Liver (tissue), 9 donors: Measurements from ENCODE around the gene RAB5A. TPM values are rescaled to one million over a fixed set of nuclear protein-coding genes. Genes with fewer than 3 reads are reported as not detected.

Source experiments
- DNase-seq: peaks from one replicate; pipeline ENCODE4 v3.0.0-alpha.2; 2017; ENCODE audit warnings: low spot score
- H3K27ac ChIP-seq, 2 donors: one replicate each; pipeline ENCODE4 v1.7.0; 2013; ENCODE audit warnings: inconsistent platforms in 2 of 2, low read length in 2 of 2, control low read depth in 1 of 2, low read depth in 1 of 2, mild to moderate bottlenecking in 1 of 2
- H3K27me3 ChIP-seq, 4 donors: one replicate each; pipeline versions ENCODE4 v1.6.1 to v1.7.0; 2013; ENCODE audit warnings: low read length in 3 of 4, inconsistent platforms in 1 of 4, mild to moderate bottlenecking in 1 of 4, moderate library complexity in 1 of 4; ENCODE audit not compliant: control insufficient read depth in 4 of 4, insufficient read depth in 4 of 4
- H3K36me3 ChIP-seq, 4 donors: one replicate each; pipeline versions ENCODE4 v1.6.1 to v1.7.0; 2013; ENCODE audit warnings: low read length in 3 of 4, mild to moderate bottlenecking in 3 of 4, low read depth in 1 of 4, moderate library complexity in 1 of 4; ENCODE audit not compliant: control insufficient read depth in 4 of 4, insufficient read depth in 3 of 4
- H3K4me1 ChIP-seq, 4 donors: one replicate each; pipeline versions ENCODE4 v1.6.1 to v1.7.0; 2013; ENCODE audit warnings: low read length in 3 of 4, mild to moderate bottlenecking in 3 of 4, moderate library complexity in 1 of 4; ENCODE audit not compliant: control insufficient read depth in 4 of 4, insufficient read depth in 4 of 4
- H3K4me3 ChIP-seq, 3 donors: one replicate each; pipeline versions ENCODE4 v1.6.1 to v1.7.0; 2013; ENCODE audit warnings: low read length in 3 of 3, control low read depth in 1 of 3, low read depth in 1 of 3, mild to moderate bottlenecking in 1 of 3
- H3K9ac ChIP-seq, 2 donors: one replicate each; pipeline ENCODE4 v1.7.0; 2013; ENCODE audit warnings: low read length in 2 of 2, mild to moderate bottlenecking in 2 of 2, moderate library complexity in 2 of 2, control low read depth in 1 of 2, low read depth in 1 of 2
- H3K9me3 ChIP-seq, 4 donors: one replicate each; pipeline versions ENCODE4 v1.6.1 to v1.7.0; 2013; ENCODE audit warnings: low read length in 3 of 4; ENCODE audit not compliant: control insufficient read depth in 4 of 4
- EGR1 ChIP-seq, 2 donors: IDR thresholded peaks; 2 replicates each; pipeline ENCODE4 v1.6.1; 2016 to 2018; ENCODE audit warnings: antibody characterized with exemption in 2 of 2, low read depth in 2 of 2
- FOXA1 ChIP-seq: IDR thresholded peaks from 2 replicates; pipeline ENCODE4 v1.6.1; 2016; ENCODE audit warnings: antibody characterized with exemption
- FOXA2 ChIP-seq: IDR thresholded peaks from 2 replicates; pipeline ENCODE4 v1.6.1; 2016; ENCODE audit warnings: antibody characterized with exemption
- GABPA ChIP-seq, 2 donors: IDR thresholded peaks in 1 of 2; conservative IDR thresholded peaks in 1 of 2; 2 replicates each; pipeline ENCODE4 v1.6.1; 2016; ENCODE audit warnings: antibody characterized with exemption in 2 of 2, mild to moderate bottlenecking in 1 of 2, moderate library complexity in 1 of 2
- HNF4A ChIP-seq, 2 donors: conservative IDR thresholded peaks; 2 replicates each; pipeline ENCODE4 v1.6.1; 2016; ENCODE audit warnings: antibody characterized with exemption in 2 of 2, mild to moderate bottlenecking in 2 of 2
- HNF4G ChIP-seq: IDR thresholded peaks from 2 replicates; pipeline ENCODE4 v1.6.1; 2016; ENCODE audit warnings: antibody characterized with exemption
- JUND ChIP-seq, 2 donors: IDR thresholded peaks; 2 replicates each; pipeline ENCODE4 v1.6.1; 2016; ENCODE audit warnings: antibody characterized with exemption in 2 of 2
- MAX ChIP-seq: IDR thresholded peaks from 2 replicates; pipeline ENCODE4 v1.6.1; 2016; ENCODE audit warnings: antibody characterized with exemption
- NR2F2 ChIP-seq: IDR thresholded peaks from 2 replicates; pipeline ENCODE4 v1.6.1; 2016; ENCODE audit warnings: antibody characterized with exemption
- RAD21 ChIP-seq, 2 donors: IDR thresholded peaks; 2 replicates each; pipeline ENCODE4 v1.6.1; 2016; ENCODE audit warnings: antibody characterized with exemption in 2 of 2, mild to moderate bottlenecking in 2 of 2
- REST ChIP-seq: IDR thresholded peaks from 2 replicates; pipeline ENCODE4 v1.6.1; 2016; ENCODE audit warnings: antibody characterized with exemption, mild to moderate bottlenecking
- RXRA ChIP-seq, 2 donors: IDR thresholded peaks; 2 replicates each; pipeline ENCODE4 v1.6.1; 2017 to 2018; ENCODE audit warnings: antibody characterized with exemption in 2 of 2, mild to moderate bottlenecking in 1 of 2
- SP1 ChIP-seq: IDR thresholded peaks from 2 replicates; pipeline ENCODE4 v1.6.1; 2018; ENCODE audit warnings: antibody characterized with exemption, mild to moderate bottlenecking
- TAF1 ChIP-seq: conservative IDR thresholded peaks from 2 replicates; pipeline ENCODE4 v1.6.1; 2016; ENCODE audit warnings: antibody characterized with exemption, mild to moderate bottlenecking
- YY1 ChIP-seq: IDR thresholded peaks from 2 replicates; pipeline ENCODE4 v1.6.1; 2016; ENCODE audit warnings: antibody characterized with exemption, mild to moderate bottlenecking
- WGBS: extraction: QIAGEN DNeasy Blood & Tissue Kit; methylation state at CpG from one replicate; pipeline ENCODE4 v1.1.7; 2013; 5-methylcytosine and 5-hydroxymethylcytosine counted together
- polyA plus RNA-seq, 2 donors: library from polyadenylated mRNA; stranded (reverse) in 1 of 2; unstranded in 1 of 2; fragments of 200-250 nt in 1 of 2; fragments of >200 nt in 1 of 2; fragmentation: Nextera tagmentation in 1 of 2; extraction: Ambion mirVana in 1 of 2; gene quantifications; one replicate each; pipeline versions ENCODE4 v1.2.1 to v1.2.3, GENCODE V29; 2013 to 2015
- total RNA-seq, 2 donors: library from RNA; depleted of rRNA; stranded (reverse); fragments of >200 nt; gene quantifications; one replicate each; pipeline ENCODE4 v1.2.3, GENCODE V29; 2014
- TF ChIP-seq, protein P1 (sequence below): IDR thresholded peaks from 2 replicates; pipeline ENCODE4 v1.6.1; 2016; ENCODE audit warnings: antibody characterized with exemption
- TF ChIP-seq, protein P2 (sequence below): fragments of 150-350 bp; IDR thresholded peaks from 2 replicates; pipeline ENCODE4 v1.5.1; 2017; ENCODE audit warnings: improper control_type of control experiment, low read depth, low read length; ENCODE audit not compliant: missing input control
- TF ChIP-seq, protein P3 (sequence below): IDR thresholded peaks from 2 replicates; pipeline ENCODE4 v1.6.1; 2016; ENCODE audit warnings: antibody characterized with exemption
- donor health status: healthy.
- donor health status: healthy.
- donor health status: healthy.
- donor health status: healthy.
- donor health status: healthy.

RAB5A gene
- total and polyA plus RNA-seq, 4 donors, result 15.2 to 37.9 (median 25.9) TPM

GRCh38 chr3:19898721-19899120 lies 48.2 kb upstream of the RAB5A start:
- Histone ChIP-seq H3K4me1 (peaks cover 4 to 28% (median 24%) of the 10 kb centered on the region in 4 donors), H3K4me3 (no peak overlapping the region), H3K9me3 (no peaks in the 10 kb centered on the region), H3K36me3 (no peaks in the 10 kb centered on the region), H3K27me3 (no peaks in the 10 kb centered on the region), H3K27ac (no peak overlapping the region), H3K9ac (no peak overlapping the region)
- WGBS, result 34% methylated on average over 2 of the region's 2 CpGs
- DNase-seq, result no peak
- TF ChIP-seq RXRA (IDR thresholded peaks at IDR 0.05), result no peak
- TF ChIP-seq TAF1, result no peak
- no peak for TF ChIP-seq FOXA2
- no peak for TF ChIP-seq FOXA1
- TF ChIP-seq HNF4G, result no peak
- no peak for TF ChIP-seq JUND (IDR thresholded peaks at IDR 0.05)
- no peak for TF ChIP-seq HNF4A (conservative IDR thresholded peaks at IDR 0.05)
- TF ChIP-seq, protein P1, sequence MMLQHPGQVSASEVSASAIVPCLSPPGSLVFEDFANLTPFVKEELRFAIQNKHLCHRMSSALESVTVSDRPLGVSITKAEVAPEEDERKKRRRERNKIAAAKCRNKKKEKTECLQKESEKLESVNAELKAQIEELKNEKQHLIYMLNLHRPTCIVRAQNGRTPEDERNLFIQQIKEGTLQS, result no peak
- TF ChIP-seq, protein P2, sequence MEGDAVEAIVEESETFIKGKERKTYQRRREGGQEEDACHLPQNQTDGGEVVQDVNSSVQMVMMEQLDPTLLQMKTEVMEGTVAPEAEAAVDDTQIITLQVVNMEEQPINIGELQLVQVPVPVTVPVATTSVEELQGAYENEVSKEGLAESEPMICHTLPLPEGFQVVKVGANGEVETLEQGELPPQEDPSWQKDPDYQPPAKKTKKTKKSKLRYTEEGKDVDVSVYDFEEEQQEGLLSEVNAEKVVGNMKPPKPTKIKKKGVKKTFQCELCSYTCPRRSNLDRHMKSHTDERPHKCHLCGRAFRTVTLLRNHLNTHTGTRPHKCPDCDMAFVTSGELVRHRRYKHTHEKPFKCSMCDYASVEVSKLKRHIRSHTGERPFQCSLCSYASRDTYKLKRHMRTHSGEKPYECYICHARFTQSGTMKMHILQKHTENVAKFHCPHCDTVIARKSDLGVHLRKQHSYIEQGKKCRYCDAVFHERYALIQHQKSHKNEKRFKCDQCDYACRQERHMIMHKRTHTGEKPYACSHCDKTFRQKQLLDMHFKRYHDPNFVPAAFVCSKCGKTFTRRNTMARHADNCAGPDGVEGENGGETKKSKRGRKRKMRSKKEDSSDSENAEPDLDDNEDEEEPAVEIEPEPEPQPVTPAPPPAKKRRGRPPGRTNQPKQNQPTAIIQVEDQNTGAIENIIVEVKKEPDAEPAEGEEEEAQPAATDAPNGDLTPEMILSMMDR, result no peak
- no peak for TF ChIP-seq MAX
- TF ChIP-seq SP1, result no peak
- TF ChIP-seq RAD21 (IDR thresholded peaks at IDR 0.05), result no peak
- no peak for TF ChIP-seq REST
- no peak for TF ChIP-seq YY1
- no peak for TF ChIP-seq EGR1 (IDR thresholded peaks at IDR 0.05; ENCODE audit: low read depth in 2 of 2)
- no peak for TF ChIP-seq NR2F2
- TF ChIP-seq, protein P3, sequence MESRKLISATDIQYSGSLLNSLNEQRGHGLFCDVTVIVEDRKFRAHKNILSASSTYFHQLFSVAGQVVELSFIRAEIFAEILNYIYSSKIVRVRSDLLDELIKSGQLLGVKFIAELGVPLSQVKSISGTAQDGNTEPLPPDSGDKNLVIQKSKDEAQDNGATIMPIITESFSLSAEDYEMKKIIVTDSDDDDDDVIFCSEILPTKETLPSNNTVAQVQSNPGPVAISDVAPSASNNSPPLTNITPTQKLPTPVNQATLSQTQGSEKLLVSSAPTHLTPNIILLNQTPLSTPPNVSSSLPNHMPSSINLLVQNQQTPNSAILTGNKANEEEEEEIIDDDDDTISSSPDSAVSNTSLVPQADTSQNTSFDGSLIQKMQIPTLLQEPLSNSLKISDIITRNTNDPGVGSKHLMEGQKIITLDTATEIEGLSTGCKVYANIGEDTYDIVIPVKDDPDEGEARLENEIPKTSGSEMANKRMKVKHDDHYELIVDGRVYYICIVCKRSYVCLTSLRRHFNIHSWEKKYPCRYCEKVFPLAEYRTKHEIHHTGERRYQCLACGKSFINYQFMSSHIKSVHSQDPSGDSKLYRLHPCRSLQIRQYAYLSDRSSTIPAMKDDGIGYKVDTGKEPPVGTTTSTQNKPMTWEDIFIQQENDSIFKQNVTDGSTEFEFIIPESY, result no peak
- no peak for TF ChIP-seq GABPA (IDR thresholded peaks at IDR 0.05 in 1 of 2, conservative IDR thresholded peaks at IDR 0.05 in 1 of 2)
